ENCODE data around the gene SLC39A11. TPM values are rescaled to one million over a fixed set of nuclear protein-coding genes. Genes with fewer than 3 reads are reported as not detected.
"Not testable (repeated sequence)": the region's sequence is repeated elsewhere in the genome, so short reads cannot be mapped to it uniquely, and the experiment has no call there.

The SLC39A11 gene
- total RNA-seq, 1 experiment from 2014 or later, result 15.2 TPM

DNA sequence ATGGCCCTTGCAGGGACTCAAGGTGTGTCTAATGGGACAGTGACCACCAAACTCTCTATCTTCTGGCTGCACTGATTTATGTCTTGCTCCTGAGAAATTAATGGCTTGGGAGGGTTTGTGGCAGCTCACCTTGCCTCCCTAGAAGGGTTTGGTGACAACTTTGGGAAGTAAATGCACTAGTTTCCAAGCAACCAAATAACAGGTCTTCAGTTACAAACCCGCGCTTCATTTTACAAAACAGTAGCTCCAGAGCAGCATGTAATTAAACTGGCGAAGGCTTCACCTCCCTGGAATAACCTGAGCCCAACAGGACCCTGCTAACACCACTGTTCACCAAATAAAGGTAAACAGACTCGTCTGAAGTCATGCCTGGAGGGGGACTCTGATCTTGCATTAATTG lies 318.3 kb downstream of the SLC39A11 start:
- Mint-ChIP-seq H3K27me3 (ENCODE audit: low read depth) (peaks cover 4% of the 10 kb centered on the region), H3K36me3 (ENCODE audit: insufficient read depth in 1 of 3, low read depth in 3 of 3) (peaks cover 0 to 10% (median 2%) of the 10 kb centered on the region in 3 experiments; a peak in 4 of 7 replicates), H3K4me1 (peaks cover 10 to 13% of the 10 kb centered on the region in 2 experiments), H3K4me3 (no peak overlapping the region), H3K9me3 (peaks cover 3 to 10% of the 10 kb centered on the region in 2 experiments; a peak in 4 of 5 replicates), H3K27ac (no peak overlapping the region)
- H3K27ac ChIP-seq (ENCODE audit: insufficient read length, low read depth, low read length), result no peak overlapping the region
- TF ChIP-seq, protein P1, sequence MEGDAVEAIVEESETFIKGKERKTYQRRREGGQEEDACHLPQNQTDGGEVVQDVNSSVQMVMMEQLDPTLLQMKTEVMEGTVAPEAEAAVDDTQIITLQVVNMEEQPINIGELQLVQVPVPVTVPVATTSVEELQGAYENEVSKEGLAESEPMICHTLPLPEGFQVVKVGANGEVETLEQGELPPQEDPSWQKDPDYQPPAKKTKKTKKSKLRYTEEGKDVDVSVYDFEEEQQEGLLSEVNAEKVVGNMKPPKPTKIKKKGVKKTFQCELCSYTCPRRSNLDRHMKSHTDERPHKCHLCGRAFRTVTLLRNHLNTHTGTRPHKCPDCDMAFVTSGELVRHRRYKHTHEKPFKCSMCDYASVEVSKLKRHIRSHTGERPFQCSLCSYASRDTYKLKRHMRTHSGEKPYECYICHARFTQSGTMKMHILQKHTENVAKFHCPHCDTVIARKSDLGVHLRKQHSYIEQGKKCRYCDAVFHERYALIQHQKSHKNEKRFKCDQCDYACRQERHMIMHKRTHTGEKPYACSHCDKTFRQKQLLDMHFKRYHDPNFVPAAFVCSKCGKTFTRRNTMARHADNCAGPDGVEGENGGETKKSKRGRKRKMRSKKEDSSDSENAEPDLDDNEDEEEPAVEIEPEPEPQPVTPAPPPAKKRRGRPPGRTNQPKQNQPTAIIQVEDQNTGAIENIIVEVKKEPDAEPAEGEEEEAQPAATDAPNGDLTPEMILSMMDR (conservative IDR thresholded peaks at IDR 0.05), result no peak
- no peak overlapping the region for H3K56ac ChIP-seq (ENCODE audit: insufficient read length, low read depth, low read length)
- H3K14ac ChIP-seq (ENCODE audit: insufficient read depth, low read length), result no peak overlapping the region
- H2BK15ac ChIP-seq (ENCODE audit: low read depth, low read length), result no peak overlapping the region
- H3K23ac ChIP-seq (ENCODE audit: insufficient read length, low read depth, low read length), result no peak overlapping the region
- H3K18ac ChIP-seq (ENCODE audit: insufficient read length, low read depth, low read length), result no peak overlapping the region
- H4K20me1 ChIP-seq (ENCODE audit: control insufficient read depth, insufficient read depth, insufficient read length), result no peaks in the 10 kb centered on the region
- no peaks in the 10 kb centered on the region for H3K79me1 ChIP-seq (ENCODE audit: insufficient read depth, low read depth, low read length, poor library complexity, severe bottlenecking)
- H4K91ac ChIP-seq (ENCODE audit: insufficient read length, low read depth, low read length), result no peak overlapping the region
- H3K4me2 ChIP-seq (ENCODE audit: insufficient read depth, insufficient read length, low read length), result no peak overlapping the region
- no peak overlapping the region for H3T11ph ChIP-seq (ENCODE audit: low read length)
- no peaks in the 10 kb centered on the region for H3K27me3 ChIP-seq (ENCODE audit: insufficient read depth, low read length)
- WGBS (ENCODE audit: extremely low coverage, insufficient read length, low lambda C conversion rate), result no CpG with 5 or more reads among the region's 4 CpGs
- H2BK20ac ChIP-seq (ENCODE audit: low read depth, low read length, poor library complexity, severe bottlenecking), result no peak overlapping the region
- no peaks in the 10 kb centered on the region for H3K9me3 ChIP-seq (ENCODE audit: control insufficient read depth, low read depth, low read length)
- no peaks in the 10 kb centered on the region for H3K79me2 ChIP-seq (ENCODE audit: insufficient read depth, low read length)
- no peak overlapping the region for H2AK5ac ChIP-seq (ENCODE audit: insufficient read length, low read length)
- H4K8ac ChIP-seq (replicated peaks; ENCODE audit: insufficient read length, low read depth, low read length), result no peak overlapping the region
- no peak overlapping the region for H4K5ac ChIP-seq (ENCODE audit: insufficient read length, low read depth, low read length)
- no peak overlapping the region for H2AFZ ChIP-seq (ENCODE audit: low read length)
- no peak for DNase-seq
- H3K4ac ChIP-seq (ENCODE audit: low read depth, low read length), result no peak overlapping the region
- H2BK12ac ChIP-seq (ENCODE audit: insufficient read length, low read depth, low read length), result no peak overlapping the region
- H3K9ac ChIP-seq (ENCODE audit: extremely low read depth, insufficient read length, low read length), result no peak overlapping the region
- H3K4me1 ChIP-seq (ENCODE audit: insufficient read depth, low read length), result no peaks in the 10 kb centered on the region
- no peak overlapping the region for H2BK5ac ChIP-seq (ENCODE audit: insufficient read length, low read length)
- H3K23me2 ChIP-seq (ENCODE audit: insufficient read length, low read depth, low read length, poor library complexity, severe bottlenecking), result no peaks in the 10 kb centered on the region
- H2BK120ac ChIP-seq (ENCODE audit: low read depth, low read length, poor library complexity, severe bottlenecking), result no peak overlapping the region

DNA sequence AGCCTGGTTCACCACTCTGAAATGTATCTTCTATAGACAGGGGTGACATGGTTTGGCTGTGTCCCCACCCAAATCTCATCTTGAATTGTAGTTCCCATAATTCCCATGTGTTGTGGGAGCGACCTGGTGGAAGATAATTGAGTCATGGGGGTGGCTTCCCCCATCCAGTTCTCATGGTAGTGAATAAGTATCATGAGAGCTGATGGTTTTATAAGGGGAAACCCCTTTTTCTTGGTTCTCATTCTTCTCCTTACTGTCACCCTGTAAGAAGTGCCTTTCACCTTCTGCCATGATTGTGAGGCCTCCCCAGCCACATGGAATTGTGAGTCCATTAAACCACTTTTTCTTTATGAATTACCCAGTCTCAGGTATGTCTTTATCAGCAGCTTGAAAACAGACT lies 319.3 kb downstream of the SLC39A11 start:
- not testable (repeated sequence) for H3K14ac ChIP-seq (ENCODE audit: insufficient read depth, low read length); H3K27ac Mint-ChIP-seq; H4K8ac ChIP-seq (replicated peaks; ENCODE audit: insufficient read length, low read depth, low read length); H3K56ac ChIP-seq (ENCODE audit: insufficient read length, low read depth, low read length); H2AK5ac ChIP-seq (ENCODE audit: insufficient read length, low read length); H2BK15ac ChIP-seq (ENCODE audit: low read depth, low read length); H4K20me1 ChIP-seq (ENCODE audit: control insufficient read depth, insufficient read depth, insufficient read length); H3K23me2 ChIP-seq (ENCODE audit: insufficient read length, low read depth, low read length, poor library complexity, severe bottlenecking); H3K4me3 Mint-ChIP-seq; H4K5ac ChIP-seq (ENCODE audit: insufficient read length, low read depth, low read length); H3K4me1 ChIP-seq (ENCODE audit: insufficient read depth, low read length); H3T11ph ChIP-seq (ENCODE audit: low read length); H2BK20ac ChIP-seq (ENCODE audit: low read depth, low read length, poor library complexity, severe bottlenecking); H3K79me1 ChIP-seq (ENCODE audit: insufficient read depth, low read depth, low read length, poor library complexity, severe bottlenecking); H3K79me2 ChIP-seq (ENCODE audit: insufficient read depth, low read length); H3K27me3 ChIP-seq (ENCODE audit: insufficient read depth, low read length); DNase-seq; H2AFZ ChIP-seq (ENCODE audit: low read length); H3K27me3 Mint-ChIP-seq (ENCODE audit: low read depth); H3K9ac ChIP-seq (ENCODE audit: extremely low read depth, insufficient read length, low read length); H3K23ac ChIP-seq (ENCODE audit: insufficient read length, low read depth, low read length); H4K91ac ChIP-seq (ENCODE audit: insufficient read length, low read depth, low read length); H3K18ac ChIP-seq (ENCODE audit: insufficient read length, low read depth, low read length); H3K4ac ChIP-seq (ENCODE audit: low read depth, low read length); H2BK120ac ChIP-seq (ENCODE audit: low read depth, low read length, poor library complexity, severe bottlenecking); H3K9me3 ChIP-seq (ENCODE audit: control insufficient read depth, low read depth, low read length); H3K27ac ChIP-seq (ENCODE audit: insufficient read length, low read depth, low read length); H2BK5ac ChIP-seq (ENCODE audit: insufficient read length, low read length); H2BK12ac ChIP-seq (ENCODE audit: insufficient read length, low read depth, low read length); H3K4me2 ChIP-seq (ENCODE audit: insufficient read depth, insufficient read length, low read length)
- Mint-ChIP-seq H3K4me1 (peaks cover 10 to 13% of the 10 kb centered on the region in 2 experiments), H3K36me3 (ENCODE audit: insufficient read depth in 1 of 3, low read depth in 3 of 3) (peaks cover 0 to 14% (median 2%) of the 10 kb centered on the region in 3 experiments; a peak in 4 of 7 replicates), H3K9me3 (peaks cover 6 to 14% of the 10 kb centered on the region in 2 experiments)
- no CpG with 5 or more reads among the region's 1 CpG for WGBS (ENCODE audit: extremely low coverage, insufficient read length, low lambda C conversion rate)
